ENCODE data around the gene MOB3B.

The MOB3B gene

GRCh38 chr9:27534131-27534530, 4.5 kb upstream of the MOB3B start:
- TF ChIP-seq ZNF558 (tag by site-specific recombination; IDR thresholded peaks at IDR 0.05) (no peak), ZNF350 (tag by site-specific recombination; IDR thresholded peaks at IDR 0.05) (no peak), KLF16 (tag by site-specific recombination; IDR thresholded peaks at IDR 0.05) (no peak)
- no peak overlapping the region for H3K4me3 ChIP-seq (ENCODE audit: low read depth, low read length)
- peaks cover 6% of the 10 kb centered on the region; the same call in 1 of the 2 replicates for H3K4me1 ChIP-seq (ENCODE audit: control insufficient read depth, insufficient read depth, low read length)
- H3K9me3 ChIP-seq (ENCODE audit: control insufficient read depth, insufficient read depth, low read depth, low read length) = no peaks in the 10 kb centered on the region
- no peaks in the 10 kb centered on the region for H3K36me3 ChIP-seq (ENCODE audit: control insufficient read depth in 2 of 2, insufficient read depth in 1 of 2, low read length in 2 of 2)
- no peak overlapping the region for H3K27ac ChIP-seq (ENCODE audit: extremely low read depth, low read depth, low read length)
- ChIA-PET CTCF (interaction anchor here (5.9 kb wide), 1 partner anchor 201 kb away, joined by 52 read pairs; no protein-coding TSS in a partner anchor), POLR2A (no interaction called here)

GRCh38 chr9:27533311-27533710, 3.7 kb upstream of the MOB3B start:
- TF ChIP-seq ZNF473 (tag by site-specific recombination; IDR thresholded peaks at IDR 0.05) = no peak
- H3K27ac ChIP-seq (ENCODE audit: extremely low read depth, low read depth, low read length) = no peak overlapping the region
- no peaks in the 10 kb centered on the region for H3K4me1 ChIP-seq (ENCODE audit: control insufficient read depth, insufficient read depth, low read length)
- H3K4me3 ChIP-seq (ENCODE audit: low read depth, low read length) = no peak overlapping the region
- POLR2A ChIA-PET = no interaction called here
- H3K36me3 ChIP-seq (ENCODE audit: control insufficient read depth in 2 of 2, insufficient read depth in 1 of 2, low read length in 2 of 2) = no peaks in the 10 kb centered on the region
- no peaks in the 10 kb centered on the region for H3K9me3 ChIP-seq (ENCODE audit: control insufficient read depth, insufficient read depth, low read depth, low read length)
- CTCF ChIA-PET = interaction anchor here (0.7 to 5.9 kb wide), 4 partner anchors 9 to 286 kb away, joined by 3 to 52 read pairs (median 4); no protein-coding TSS in a partner anchor

DNA sequence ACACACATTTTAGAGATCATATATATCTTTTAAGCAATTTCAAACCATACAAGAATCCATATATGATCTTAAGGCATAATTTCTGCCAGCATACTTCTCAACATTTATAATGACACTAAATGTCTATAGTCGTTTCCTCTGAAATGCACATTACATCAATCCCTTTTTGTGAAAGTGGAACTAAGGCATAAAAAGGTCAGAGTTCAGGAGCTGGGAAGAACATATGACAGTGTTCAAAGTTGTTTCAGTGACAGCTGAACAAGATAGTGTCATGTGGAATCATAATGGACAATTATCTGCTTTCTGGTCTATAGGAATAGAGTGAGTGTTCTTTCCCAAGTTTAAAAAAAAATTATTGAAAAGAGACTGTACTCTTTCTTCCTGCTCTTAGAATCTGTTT, 2.4 kb upstream of the MOB3B start:
- CTCF ChIA-PET = interaction anchor here (0.6 to 5.9 kb wide), 4 partner anchors 10 to 199 kb away, joined by 3 to 52 read pairs (median 16); no protein-coding TSS in a partner anchor
- Histone ChIP-seq H3K36me3 (ENCODE audit: control insufficient read depth in 2 of 2, insufficient read depth in 1 of 2, low read length in 2 of 2) (no peaks in the 10 kb centered on the region), H3K4me1 (ENCODE audit: control insufficient read depth, insufficient read depth, low read length) (no peaks in the 10 kb centered on the region), H3K27ac (ENCODE audit: extremely low read depth, low read depth, low read length) (no peak overlapping the region), H3K9me3 (ENCODE audit: control insufficient read depth, insufficient read depth, low read depth, low read length) (no peaks in the 10 kb centered on the region), H3K4me3 (ENCODE audit: low read depth, low read length) (no peak overlapping the region)
- POLR2A ChIA-PET = no interaction called here
- TF ChIP-seq PATZ1 (tag by site-specific recombination; IDR thresholded peaks at IDR 0.05) (no peak), ZNF350 (tag by site-specific recombination; IDR thresholded peaks at IDR 0.05) (no peak), ZNF768 (tag by site-specific recombination; IDR thresholded peaks at IDR 0.05) (no peak)
- TF ChIP-seq, protein P1, sequence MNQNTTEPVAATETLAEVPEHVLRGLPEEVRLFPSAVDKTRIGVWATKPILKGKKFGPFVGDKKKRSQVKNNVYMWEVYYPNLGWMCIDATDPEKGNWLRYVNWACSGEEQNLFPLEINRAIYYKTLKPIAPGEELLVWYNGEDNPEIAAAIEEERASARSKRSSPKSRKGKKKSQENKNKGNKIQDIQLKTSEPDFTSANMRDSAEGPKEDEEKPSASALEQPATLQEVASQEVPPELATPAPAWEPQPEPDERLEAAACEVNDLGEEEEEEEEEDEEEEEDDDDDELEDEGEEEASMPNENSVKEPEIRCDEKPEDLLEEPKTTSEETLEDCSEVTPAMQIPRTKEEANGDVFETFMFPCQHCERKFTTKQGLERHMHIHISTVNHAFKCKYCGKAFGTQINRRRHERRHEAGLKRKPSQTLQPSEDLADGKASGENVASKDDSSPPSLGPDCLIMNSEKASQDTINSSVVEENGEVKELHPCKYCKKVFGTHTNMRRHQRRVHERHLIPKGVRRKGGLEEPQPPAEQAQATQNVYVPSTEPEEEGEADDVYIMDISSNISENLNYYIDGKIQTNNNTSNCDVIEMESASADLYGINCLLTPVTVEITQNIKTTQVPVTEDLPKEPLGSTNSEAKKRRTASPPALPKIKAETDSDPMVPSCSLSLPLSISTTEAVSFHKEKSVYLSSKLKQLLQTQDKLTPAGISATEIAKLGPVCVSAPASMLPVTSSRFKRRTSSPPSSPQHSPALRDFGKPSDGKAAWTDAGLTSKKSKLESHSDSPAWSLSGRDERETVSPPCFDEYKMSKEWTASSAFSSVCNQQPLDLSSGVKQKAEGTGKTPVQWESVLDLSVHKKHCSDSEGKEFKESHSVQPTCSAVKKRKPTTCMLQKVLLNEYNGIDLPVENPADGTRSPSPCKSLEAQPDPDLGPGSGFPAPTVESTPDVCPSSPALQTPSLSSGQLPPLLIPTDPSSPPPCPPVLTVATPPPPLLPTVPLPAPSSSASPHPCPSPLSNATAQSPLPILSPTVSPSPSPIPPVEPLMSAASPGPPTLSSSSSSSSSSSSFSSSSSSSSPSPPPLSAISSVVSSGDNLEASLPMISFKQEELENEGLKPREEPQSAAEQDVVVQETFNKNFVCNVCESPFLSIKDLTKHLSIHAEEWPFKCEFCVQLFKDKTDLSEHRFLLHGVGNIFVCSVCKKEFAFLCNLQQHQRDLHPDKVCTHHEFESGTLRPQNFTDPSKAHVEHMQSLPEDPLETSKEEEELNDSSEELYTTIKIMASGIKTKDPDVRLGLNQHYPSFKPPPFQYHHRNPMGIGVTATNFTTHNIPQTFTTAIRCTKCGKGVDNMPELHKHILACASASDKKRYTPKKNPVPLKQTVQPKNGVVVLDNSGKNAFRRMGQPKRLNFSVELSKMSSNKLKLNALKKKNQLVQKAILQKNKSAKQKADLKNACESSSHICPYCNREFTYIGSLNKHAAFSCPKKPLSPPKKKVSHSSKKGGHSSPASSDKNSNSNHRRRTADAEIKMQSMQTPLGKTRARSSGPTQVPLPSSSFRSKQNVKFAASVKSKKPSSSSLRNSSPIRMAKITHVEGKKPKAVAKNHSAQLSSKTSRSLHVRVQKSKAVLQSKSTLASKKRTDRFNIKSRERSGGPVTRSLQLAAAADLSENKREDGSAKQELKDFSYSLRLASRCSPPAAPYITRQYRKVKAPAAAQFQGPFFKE (tag by site-specific recombination; IDR thresholded peaks at IDR 0.05; ENCODE audit: borderline replicate concordance) = no peak
- TF ChIP-seq, protein P2, sequence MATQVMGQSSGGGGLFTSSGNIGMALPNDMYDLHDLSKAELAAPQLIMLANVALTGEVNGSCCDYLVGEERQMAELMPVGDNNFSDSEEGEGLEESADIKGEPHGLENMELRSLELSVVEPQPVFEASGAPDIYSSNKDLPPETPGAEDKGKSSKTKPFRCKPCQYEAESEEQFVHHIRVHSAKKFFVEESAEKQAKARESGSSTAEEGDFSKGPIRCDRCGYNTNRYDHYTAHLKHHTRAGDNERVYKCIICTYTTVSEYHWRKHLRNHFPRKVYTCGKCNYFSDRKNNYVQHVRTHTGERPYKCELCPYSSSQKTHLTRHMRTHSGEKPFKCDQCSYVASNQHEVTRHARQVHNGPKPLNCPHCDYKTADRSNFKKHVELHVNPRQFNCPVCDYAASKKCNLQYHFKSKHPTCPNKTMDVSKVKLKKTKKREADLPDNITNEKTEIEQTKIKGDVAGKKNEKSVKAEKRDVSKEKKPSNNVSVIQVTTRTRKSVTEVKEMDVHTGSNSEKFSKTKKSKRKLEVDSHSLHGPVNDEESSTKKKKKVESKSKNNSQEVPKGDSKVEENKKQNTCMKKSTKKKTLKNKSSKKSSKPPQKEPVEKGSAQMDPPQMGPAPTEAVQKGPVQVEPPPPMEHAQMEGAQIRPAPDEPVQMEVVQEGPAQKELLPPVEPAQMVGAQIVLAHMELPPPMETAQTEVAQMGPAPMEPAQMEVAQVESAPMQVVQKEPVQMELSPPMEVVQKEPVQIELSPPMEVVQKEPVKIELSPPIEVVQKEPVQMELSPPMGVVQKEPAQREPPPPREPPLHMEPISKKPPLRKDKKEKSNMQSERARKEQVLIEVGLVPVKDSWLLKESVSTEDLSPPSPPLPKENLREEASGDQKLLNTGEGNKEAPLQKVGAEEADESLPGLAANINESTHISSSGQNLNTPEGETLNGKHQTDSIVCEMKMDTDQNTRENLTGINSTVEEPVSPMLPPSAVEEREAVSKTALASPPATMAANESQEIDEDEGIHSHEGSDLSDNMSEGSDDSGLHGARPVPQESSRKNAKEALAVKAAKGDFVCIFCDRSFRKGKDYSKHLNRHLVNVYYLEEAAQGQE (tag by site-specific recombination; IDR thresholded peaks at IDR 0.05) = no peak

All from HEK293 (cell line).